GM21390 (cell line): ENCODE data around the gene FRAS1.

Experiments used
- ATAC-seq: cut with Tn5 transposase; IDR thresholded peaks from one replicate; pipeline ENCODE4 v1.9.1; 2021; ENCODE audit not compliant: unreplicated experiment

Gene FRAS1

GRCh38 chr4:78566834-78567499 is 509.8 kb downstream of the FRAS1 start:
- peak; percentile 80 for ATAC-seq

GRCh38 chr4:78567500-78568060 is 510.5 kb downstream of the FRAS1 start:
- ATAC-seq, result peak; percentile 11

GRCh38 chr4:78568640-78569305 is 511.6 kb downstream of the FRAS1 start:
- ATAC-seq, result no peak

DNA sequence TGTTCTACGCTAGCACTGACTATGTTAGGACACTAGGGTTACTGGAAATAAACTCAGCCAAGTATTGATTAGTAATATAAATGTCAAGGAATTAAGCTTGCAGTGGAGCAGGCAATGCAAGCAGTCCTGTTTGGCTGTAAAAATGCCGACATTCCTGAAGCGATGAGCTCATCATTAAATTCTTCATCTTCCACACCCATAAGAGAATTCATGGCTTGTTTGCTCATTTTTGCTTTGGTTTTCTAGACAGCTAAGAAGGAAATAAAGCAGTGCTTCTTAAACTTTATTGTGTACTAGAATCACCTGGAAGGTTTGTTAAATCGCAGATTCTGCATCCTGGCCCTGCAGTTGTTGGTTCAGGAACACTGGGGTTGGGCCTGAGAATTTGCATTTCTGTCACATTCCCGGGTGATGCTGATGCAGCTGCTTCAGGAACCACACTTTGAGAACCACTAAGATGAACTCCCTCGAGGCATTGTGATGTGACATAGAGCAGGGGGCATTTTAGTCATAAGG is 512.2 kb downstream of the FRAS1 start:
- ATAC-seq, result no peak

GRCh38 chr4:78570117-78570516 is 513.0 kb downstream of the FRAS1 start:
- ATAC-seq, result no peak

GRCh38 chr4:78571804-78572203 is 514.7 kb downstream of the FRAS1 start:
- no peak for ATAC-seq

- no peak for ATAC-seq
Observed at GRCh38 chr4:78578674-78579425, 521.7 kb downstream of the FRAS1 start.

DNA sequence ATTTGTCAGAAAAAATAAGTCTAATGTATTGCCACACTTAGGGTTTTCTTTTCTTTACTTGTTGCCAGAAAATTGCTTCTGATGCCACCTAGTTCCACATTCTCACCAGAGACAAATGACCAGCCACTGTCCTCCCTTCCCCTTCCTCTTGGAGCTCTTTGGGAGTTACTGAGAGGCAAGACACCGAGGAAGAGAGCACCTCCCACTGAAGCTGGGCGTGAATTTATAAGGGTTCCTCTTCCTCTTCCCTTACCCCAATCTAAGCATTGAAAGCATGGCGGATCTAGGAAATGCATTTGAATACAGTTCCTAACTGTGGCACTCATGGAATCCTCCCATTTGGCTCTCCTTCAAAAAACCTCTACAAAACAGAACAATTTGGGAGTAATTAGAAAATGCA is 524.5 kb downstream of the FRAS1 start:
- ATAC-seq, result no peak

DNA sequence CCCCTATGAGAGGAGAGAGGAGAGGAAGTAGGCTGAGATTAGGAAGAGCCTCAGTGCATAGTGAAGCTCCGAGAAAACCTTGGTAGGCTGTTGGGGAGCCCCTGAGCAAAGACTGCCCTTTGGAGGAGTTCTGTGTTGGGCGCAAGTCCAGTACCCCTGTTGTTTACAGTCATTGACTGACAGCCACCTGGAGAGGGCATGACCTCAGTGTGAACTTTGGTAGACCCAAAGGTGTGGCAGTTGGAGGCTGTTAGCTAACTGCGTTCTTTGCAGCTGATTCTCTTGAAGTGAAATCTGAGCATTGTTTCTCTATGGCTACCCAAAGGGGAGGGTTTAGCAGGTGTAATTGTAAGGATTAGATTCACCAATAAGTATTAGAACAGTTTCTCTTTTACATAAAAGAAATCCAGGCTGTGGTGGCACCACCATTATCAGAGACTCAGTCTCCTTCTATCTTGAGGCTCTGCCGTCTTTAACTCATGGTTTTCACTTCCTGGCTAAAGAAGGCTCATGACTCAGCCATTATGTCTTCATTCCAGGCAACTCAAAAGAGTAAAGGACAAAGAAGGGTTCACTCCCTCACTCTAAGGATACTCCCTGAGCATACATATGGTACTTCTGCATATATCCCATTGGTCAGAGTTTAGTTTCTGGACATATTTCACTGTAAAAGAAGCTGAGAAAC is 527.9 kb downstream of the FRAS1 start:
- ATAC-seq, result no peak

DNA sequence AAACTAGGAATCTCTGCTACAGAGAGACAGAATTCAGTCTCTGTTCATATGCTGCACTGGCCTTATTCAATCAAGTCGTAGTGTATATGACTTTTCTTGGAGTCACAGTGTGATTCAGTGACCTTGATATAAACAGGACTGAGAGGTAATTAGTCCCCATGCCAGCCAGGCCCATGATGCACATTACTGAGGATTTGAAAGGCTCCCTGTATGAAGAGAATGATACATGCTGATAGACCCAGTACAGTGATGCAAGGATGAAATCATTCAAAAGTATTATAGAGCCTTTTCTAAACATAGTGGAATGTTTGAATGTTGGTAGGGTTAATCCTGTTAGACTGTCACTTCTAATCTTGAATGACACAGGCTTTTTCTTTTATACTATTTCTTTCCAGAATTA is 528.5 kb downstream of the FRAS1 start:
- no peak for ATAC-seq

GRCh38 chr4:78588894-78589545 is 531.9 kb downstream of the FRAS1 start:
- ATAC-seq, result no peak

- ATAC-seq, result no peak
Observed at GRCh38 chr4:78591404-78591803, 534.3 kb downstream of the FRAS1 start.

DNA sequence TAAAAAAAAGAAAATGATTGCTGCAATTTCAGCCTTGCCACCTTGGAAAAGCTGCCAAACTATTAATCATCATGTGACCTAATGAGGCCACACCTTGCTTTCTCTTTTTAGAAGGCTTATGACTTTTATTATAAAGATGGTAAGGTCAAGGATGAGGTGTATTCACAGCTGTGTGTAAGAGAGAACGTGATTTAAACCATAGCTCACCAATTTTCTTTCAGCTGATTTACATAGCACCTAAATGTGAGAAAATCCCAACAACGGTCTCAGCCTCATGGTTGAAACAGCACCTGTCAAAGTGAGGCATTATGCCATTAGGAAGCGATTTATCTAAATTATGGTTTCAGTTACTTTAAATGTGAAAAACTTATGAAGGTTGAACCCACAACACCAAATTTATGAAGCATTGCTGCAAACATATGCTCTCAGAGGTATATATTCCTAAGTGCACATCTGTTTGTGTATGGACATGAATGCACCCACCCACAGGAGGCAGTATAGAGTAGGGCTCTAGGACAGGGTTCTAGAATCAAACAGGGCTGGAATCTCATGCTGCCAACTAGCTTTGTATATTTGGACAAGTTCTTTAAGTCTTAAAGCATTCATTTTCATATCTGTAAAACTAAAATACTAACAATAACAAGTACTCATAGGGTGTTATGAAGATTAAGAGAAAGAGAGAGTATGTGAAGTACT is 535.1 kb downstream of the FRAS1 start:
- peak; percentile 59 for ATAC-seq
